SK-N-SH (cell line): ENCODE results near the gene TSHZ2.

Experiments used
- POLR2AphosphoS5 ChIP-seq: IDR thresholded peaks from 2 replicates; pipeline ENCODE4 v1.6.1; 2012; ENCODE audit warnings: low read depth, low read length
- TF ChIP-seq, protein P1 (sequence below): fragments of 200-600 bp; sonication (generic); IDR thresholded peaks from 2 replicates; pipeline ENCODE4 v1.6.1; 2017; ENCODE audit warnings: antibody characterized with exemption, mild to moderate bottlenecking, moderate library complexity
- TF ChIP-seq, protein P2 (sequence below): IDR thresholded peaks from 2 replicates; pipeline ENCODE4 v1.4.0; 2012; ENCODE audit warnings: low read depth

DNA sequence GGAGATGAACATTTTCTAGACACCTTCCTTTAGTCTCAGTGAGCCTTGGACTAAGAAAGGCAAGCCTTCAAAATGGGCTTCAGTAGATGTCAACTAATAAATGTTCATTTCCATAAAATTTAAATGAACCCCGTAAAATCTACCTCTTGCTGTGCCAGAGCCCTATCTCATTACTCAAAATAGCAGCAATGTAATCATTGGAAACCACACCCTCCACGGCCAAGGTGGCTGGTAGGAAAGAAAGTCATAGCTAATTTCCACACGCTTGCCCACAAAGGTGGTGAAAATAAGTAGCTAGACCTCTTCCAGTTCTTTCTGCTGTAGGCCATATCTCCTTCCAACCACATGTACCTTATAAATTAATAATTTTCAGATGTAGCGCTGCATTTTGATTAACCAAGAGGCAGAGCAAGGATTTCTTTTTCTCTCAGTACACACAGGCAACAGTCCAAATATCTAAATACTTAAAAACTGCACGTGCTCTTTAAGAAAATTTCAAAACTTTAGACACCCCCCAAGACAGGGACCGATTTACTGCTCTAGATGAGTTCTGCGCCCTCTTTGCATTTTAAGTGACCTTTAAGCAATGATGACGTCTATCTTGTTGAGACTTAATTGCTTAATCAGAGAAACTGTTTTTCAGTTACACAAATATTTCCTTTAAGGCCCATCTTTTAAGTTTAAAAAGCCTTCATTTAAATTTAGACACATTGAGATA is 330.7 kb downstream of the TSHZ2 start:
- TF ChIP-seq, protein P1, sequence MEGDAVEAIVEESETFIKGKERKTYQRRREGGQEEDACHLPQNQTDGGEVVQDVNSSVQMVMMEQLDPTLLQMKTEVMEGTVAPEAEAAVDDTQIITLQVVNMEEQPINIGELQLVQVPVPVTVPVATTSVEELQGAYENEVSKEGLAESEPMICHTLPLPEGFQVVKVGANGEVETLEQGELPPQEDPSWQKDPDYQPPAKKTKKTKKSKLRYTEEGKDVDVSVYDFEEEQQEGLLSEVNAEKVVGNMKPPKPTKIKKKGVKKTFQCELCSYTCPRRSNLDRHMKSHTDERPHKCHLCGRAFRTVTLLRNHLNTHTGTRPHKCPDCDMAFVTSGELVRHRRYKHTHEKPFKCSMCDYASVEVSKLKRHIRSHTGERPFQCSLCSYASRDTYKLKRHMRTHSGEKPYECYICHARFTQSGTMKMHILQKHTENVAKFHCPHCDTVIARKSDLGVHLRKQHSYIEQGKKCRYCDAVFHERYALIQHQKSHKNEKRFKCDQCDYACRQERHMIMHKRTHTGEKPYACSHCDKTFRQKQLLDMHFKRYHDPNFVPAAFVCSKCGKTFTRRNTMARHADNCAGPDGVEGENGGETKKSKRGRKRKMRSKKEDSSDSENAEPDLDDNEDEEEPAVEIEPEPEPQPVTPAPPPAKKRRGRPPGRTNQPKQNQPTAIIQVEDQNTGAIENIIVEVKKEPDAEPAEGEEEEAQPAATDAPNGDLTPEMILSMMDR, result no peak
- no peak for TF ChIP-seq POLR2AphosphoS5
- TF ChIP-seq, protein P2, sequence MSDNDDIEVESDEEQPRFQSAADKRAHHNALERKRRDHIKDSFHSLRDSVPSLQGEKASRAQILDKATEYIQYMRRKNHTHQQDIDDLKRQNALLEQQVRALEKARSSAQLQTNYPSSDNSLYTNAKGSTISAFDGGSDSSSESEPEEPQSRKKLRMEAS, result no peak
